NT2/D1 (cell line): ENCODE data around the gene C1orf122.

Source experiments
- SUZ12 ChIP-seq: IDR thresholded peaks from 2 replicates; pipeline ENCODE4 v1.6.1; 2011; ENCODE audit not compliant: insufficient read length, insufficient read depth; ENCODE audit errors: extremely low read depth
- YY1 ChIP-seq: IDR thresholded peaks from 2 replicates; pipeline ENCODE4 v1.6.1; 2011; ENCODE audit not compliant: insufficient read length, insufficient read depth
- ZNF274 ChIP-seq: IDR thresholded peaks from 2 replicates; pipeline ENCODE4 v1.6.1; 2011; ENCODE audit warnings: mild to moderate bottlenecking, low read depth, low read length

DNA sequence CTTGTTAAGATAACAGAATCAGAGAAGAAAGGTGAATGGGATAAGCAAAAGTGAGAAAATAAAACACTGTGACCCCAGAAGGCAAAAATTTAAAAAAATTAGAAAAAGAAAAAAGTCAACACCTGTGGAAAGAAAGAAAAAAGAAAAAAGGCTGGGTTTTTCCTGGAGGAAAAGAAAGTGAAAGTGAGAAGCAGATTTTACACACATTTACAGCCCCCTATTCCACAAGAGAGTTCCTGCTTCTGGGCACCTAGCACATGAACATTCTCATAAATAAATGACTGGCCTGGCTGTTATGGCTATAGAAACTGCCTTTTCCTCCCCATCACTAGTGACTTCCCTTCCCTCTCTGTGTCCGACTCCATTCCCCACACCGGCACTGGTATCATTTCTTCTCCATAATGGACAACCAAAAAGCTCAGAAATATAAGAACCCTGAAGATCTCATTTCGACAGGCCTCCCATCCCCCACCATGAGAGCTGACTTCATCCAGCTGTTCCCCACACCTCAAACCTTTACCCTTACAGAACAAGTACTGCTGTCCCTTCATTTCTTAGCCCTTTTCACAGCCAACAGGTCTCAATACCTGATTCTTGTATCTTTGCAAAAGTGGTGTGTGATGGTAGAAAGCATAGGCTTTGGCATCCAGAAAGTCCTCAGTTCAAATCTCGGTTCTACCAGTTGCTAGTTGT is 39.2 kb downstream of the C1orf122 start:
- TF ChIP-seq YY1 = no peak
- TF ChIP-seq ZNF274 = no peak
- no peak for TF ChIP-seq SUZ12
